Esophagus squamous epithelium (tissue), 5 donors: ENCODE data around the gene ADGRL1. TPM values are rescaled to one million over a fixed set of nuclear protein-coding genes. Genes with fewer than 3 reads are reported as not detected.
"Not testable (repeated sequence)": the region's sequence is repeated elsewhere in the genome, so short reads cannot be mapped to it uniquely, and the experiment has no call there.

Experiments
- DNase-seq: peaks from one replicate; lab custom pipeline; 2025; lab: John Stamatoyannopoulos, UW
- H3K27ac ChIP-seq, 4 donors: fragments of 200-600 bp; sonication (generic); one replicate each; pipeline ENCODE4 v1.5.1; 2016 to 2019; ENCODE audit warnings: mild to moderate bottlenecking in 1 of 4
- H3K27me3 ChIP-seq, 4 donors: fragments of 200-600 bp; sonication (generic); 1 replicate in 3 of 4; 2 replicates in 1 of 4; pipeline versions ENCODE4 v1.5.1 to v1.6.0; 2017 to 2021; ENCODE audit warnings: antibody characterized with exemption in 1 of 4
- H3K36me3 ChIP-seq, 3 donors: fragments of 200-600 bp; sonication (generic); one replicate each; pipeline ENCODE4 v1.5.1; 2016 to 2019
- H3K4me1 ChIP-seq, 3 donors: fragments of 200-600 bp; sonication (generic); one replicate each; pipeline ENCODE4 v1.5.1; 2017 to 2019
- H3K4me3 ChIP-seq, 4 donors: fragments of 200-600 bp; sonication (generic); 1 replicate in 3 of 4; 2 replicates in 1 of 4; pipeline ENCODE4 v1.5.1; 2016 to 2019; ENCODE audit warnings: mild to moderate bottlenecking in 2 of 4, moderate library complexity in 1 of 4
- H3K9me3 ChIP-seq, 3 donors: fragments of 200-600 bp; sonication (generic); one replicate each; pipeline ENCODE4 v1.5.1; 2016 to 2019
- CTCF ChIP-seq, 6 experiments: fragments of 450-650 bp in 4 of 6; fragments of 200-600 bp in 2 of 6; sonication (generic) in 2 of 6; IDR thresholded peaks; one replicate each; pipeline ENCODE4 v1.5.1; 2016 to 2019; ENCODE audit warnings: antibody characterized with exemption in 6 of 6, mild to moderate bottlenecking in 4 of 6, moderate library complexity in 4 of 6
- POLR2A ChIP-seq, 4 donors: fragments of 450-650 bp; IDR thresholded peaks; one replicate each; pipeline ENCODE4 v1.6.1; 2017; ENCODE audit warnings: antibody characterized with exemption in 4 of 4, mild to moderate bottlenecking in 4 of 4, moderate library complexity in 3 of 4
- WGBS, 2 donors: methylation state at CpG; one replicate each; pipeline ENCODE4 v1.1.5; 2018; 5-methylcytosine and 5-hydroxymethylcytosine counted together
- intact Hi-C: fragments of 100-400 bp; cut with DNase I; formaldehyde crosslinking; loops from one replicate; pipeline ENCODE4 v1.15.0; 2022
- total RNA-seq, 4 donors: library from RNA; depleted of rRNA; stranded (reverse); fragments of >200 nt; gene quantifications; one replicate each; pipeline ENCODE4 v1.1.0, GENCODE V29; 2016
- donor health status: DM: yes; HTN: yes; CAD: no.

The ADGRL1 gene
- total RNA-seq, 4 donors from 2014 or later: 6.2 to 21.5 (median 10.7) TPM

GRCh38 chr19:14183741-14184350 is 22.1 kb downstream of the ADGRL1 start:
- Histone ChIP-seq H3K27me3 (no peaks in the 10 kb centered on the region), H3K4me1 (peaks cover 0 to 14% (median 0%) of the 10 kb centered on the region in 3 donors), H3K4me3 (no peak overlapping the region), H3K9me3 (no peaks in the 10 kb centered on the region), H3K27ac (no peak overlapping the region), H3K36me3 (no peaks in the 10 kb centered on the region)
- WGBS, 2 donors: 70 to 100% methylated on average over 1 to 5 of the region's 14 CpGs
- no peak for DNase-seq
- intact Hi-C loops: no loop called here
- TF ChIP-seq CTCF (IDR thresholded peaks at IDR 0.05) (no peak), POLR2A (IDR thresholded peaks at IDR 0.05) (no peak)

GRCh38 chr19:14182476-14182875 is 23.5 kb downstream of the ADGRL1 start:
- intact Hi-C loops: no loop called here
- H3K4me3 ChIP-seq: no peak overlapping the region
- TF ChIP-seq POLR2A (IDR thresholded peaks at IDR 0.05) (no peak), CTCF (IDR thresholded peaks at IDR 0.05) (no peak)
- peaks cover 0 to 14% (median 0%) of the 10 kb centered on the region in 3 donors for H3K4me1 ChIP-seq
- no peak overlapping the region for H3K27ac ChIP-seq
- peaks cover 0 to 7% (median 0%) of the 10 kb centered on the region in 3 donors for H3K36me3 ChIP-seq
- DNase-seq: no peak
- no peaks in the 10 kb centered on the region for H3K27me3 ChIP-seq
- no peaks in the 10 kb centered on the region for H3K9me3 ChIP-seq
- WGBS, 2 donors: 67 to 80% methylated on average over 1 of the region's 8 CpGs

DNA sequence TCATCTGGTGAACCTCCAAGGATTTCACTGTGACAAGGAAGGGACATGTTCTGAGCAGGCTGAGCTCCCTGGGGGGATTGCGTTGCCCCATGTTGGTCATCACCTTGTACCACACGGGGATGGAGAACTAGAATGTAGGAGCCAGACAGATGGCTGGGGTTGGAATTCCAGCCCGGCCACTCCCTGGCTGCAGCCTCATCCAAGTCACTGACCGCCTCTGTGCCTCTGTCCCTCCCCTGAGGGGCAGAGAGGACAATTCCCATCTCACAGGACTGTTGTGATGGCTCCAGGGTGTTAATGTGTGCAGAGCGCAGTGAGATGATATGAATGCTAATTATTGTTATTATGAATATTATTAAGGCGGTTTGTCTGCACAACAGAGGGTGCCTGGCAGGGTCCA is 24.1 kb downstream of the ADGRL1 start:
- intact Hi-C loops: no loop called here
- Histone ChIP-seq H3K36me3 (peaks cover 0 to 13% (median 0%) of the 10 kb centered on the region in 3 donors), H3K4me3 (no peak overlapping the region), H3K27me3 (no peaks in the 10 kb centered on the region), H3K9me3 (no peaks in the 10 kb centered on the region), H3K4me1 (peaks cover 0 to 14% (median 0%) of the 10 kb centered on the region in 3 donors), H3K27ac (no peak overlapping the region)
- WGBS, 2 donors: 79 to 86% methylated on average over 5 to 6 of the region's 6 CpGs
- TF ChIP-seq CTCF (IDR thresholded peaks at IDR 0.05) (no peak), POLR2A (IDR thresholded peaks at IDR 0.05) (no peak)
- no peak for DNase-seq

DNA sequence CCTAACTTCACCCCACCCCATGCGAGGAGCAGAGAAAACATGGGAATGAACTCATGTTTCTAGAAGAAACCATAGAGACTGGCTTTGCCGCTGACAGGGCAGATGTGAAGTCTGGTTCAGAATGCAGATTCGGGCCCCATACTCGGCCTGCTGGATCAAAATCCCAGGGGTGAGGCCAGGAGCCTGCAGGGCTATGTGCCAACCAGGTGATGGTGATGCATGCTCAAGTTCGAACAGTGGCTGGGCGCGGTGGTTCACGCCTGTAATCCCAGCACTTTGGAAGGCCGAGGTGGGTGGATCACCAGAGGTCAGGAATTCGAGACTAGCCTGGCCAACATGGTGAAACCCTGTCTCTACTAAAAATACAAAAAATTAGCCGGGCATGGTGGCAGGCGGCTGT is 24.8 kb downstream of the ADGRL1 start:
- H3K27ac ChIP-seq, DNase-seq, H3K4me3 ChIP-seq, intact Hi-C loops, H3K27me3 ChIP-seq, H3K9me3 ChIP-seq: not testable (repeated sequence)
- Histone ChIP-seq H3K4me1 (peaks cover 0 to 14% (median 0%) of the 10 kb centered on the region in 3 donors), H3K36me3 (peaks cover 0 to 20% (median 0%) of the 10 kb centered on the region in 3 donors)
- 43 to 56% methylated on average over 4 to 9 of the region's 12 CpGs for WGBS, 2 donors

- H3K9me3 ChIP-seq: no peaks in the 10 kb centered on the region
- H3K27me3 ChIP-seq: no peaks in the 10 kb centered on the region
- TF ChIP-seq POLR2A (IDR thresholded peaks at IDR 0.05): no peak
- TF ChIP-seq CTCF (IDR thresholded peaks at IDR 0.05): no peak
- no peak for DNase-seq
- intact Hi-C loops: no loop called here
- no peak overlapping the region for H3K4me3 ChIP-seq
- WGBS, 2 donors: 87 to 96% methylated on average over 12 to 13 of the region's 23 CpGs
- no peak overlapping the region for H3K27ac ChIP-seq
- H3K4me1 ChIP-seq: peaks cover 0 to 10% (median 0%) of the 10 kb centered on the region in 3 donors
- H3K36me3 ChIP-seq: peaks cover 0 to 46% (median 1%) of the 10 kb centered on the region in 3 donors
Measured at GRCh38 chr19:14177496-14178074, 28.4 kb downstream of the ADGRL1 start.
